Measurements from ENCODE around the gene ARFGAP3. TPM values are rescaled to one million over a fixed set of nuclear protein-coding genes. Genes with fewer than 3 reads are reported as not detected.
"Not testable (repeated sequence)": the region's sequence is repeated elsewhere in the genome, so short reads cannot be mapped to it uniquely, and the experiment has no call there.

Gene ARFGAP3
- total RNA-seq, 1 experiment from 2014 or later = 51.2 TPM

- DNase-seq (ENCODE audit: low read depth) = no peak
Observed at GRCh38 chr22:42768385-42769035, 88.6 kb downstream of the ARFGAP3 start.

- no peak for DNase-seq (ENCODE audit: low read depth)
Observed at GRCh38 chr22:42766860-42767259, 90.2 kb downstream of the ARFGAP3 start.

- no peak for DNase-seq (ENCODE audit: low read depth)
Observed at GRCh38 chr22:42764895-42765363, 92.1 kb downstream of the ARFGAP3 start.

GRCh38 chr22:42763965-42764480, 93.0 kb downstream of the ARFGAP3 start:
- DNase-seq (ENCODE audit: low read depth) = no peak

- DNase-seq (ENCODE audit: low read depth) = no peak
Observed at GRCh38 chr22:42760806-42761565, 96.1 kb downstream of the ARFGAP3 start.

GRCh38 chr22:42758931-42759629, 98.0 kb downstream of the ARFGAP3 start:
- no peak for DNase-seq (ENCODE audit: low read depth)

- peak; percentile 63 for DNase-seq (ENCODE audit: low read depth)
Observed at GRCh38 chr22:42755553-42755952, 101.5 kb downstream of the ARFGAP3 start.

GRCh38 chr22:42755121-42755520, 102.0 kb downstream of the ARFGAP3 start:
- not testable (repeated sequence) for DNase-seq (ENCODE audit: low read depth)

- DNase-seq (ENCODE audit: low read depth) = peak; percentile 46
Observed at GRCh38 chr22:42754658-42755057, 102.4 kb downstream of the ARFGAP3 start.

- no peak for DNase-seq (ENCODE audit: low read depth)
Observed at GRCh38 chr22:42752912-42753311, 104.2 kb downstream of the ARFGAP3 start.

- DNase-seq (ENCODE audit: low read depth) = no peak
Observed at GRCh38 chr22:42752230-42752746, 104.8 kb downstream of the ARFGAP3 start.

GRCh38 chr22:42750421-42750820, 106.7 kb downstream of the ARFGAP3 start:
- not testable (repeated sequence) for DNase-seq (ENCODE audit: low read depth)

GRCh38 chr22:42747701-42748513, 109.2 kb downstream of the ARFGAP3 start:
- DNase-seq (ENCODE audit: low read depth) = peak; percentile 67

Other genes starting within 250 kb of the ARFGAP3 start
- 20.7 and 23.1 TPM in 2 replicates for gene POLDIP3, start 242.4 kb downstream of the ARFGAP3 start, total RNA-seq (2014; rRNA removed; shearing (Covaris generic))
- not detected in 2 replicates for gene ATP5MGL, start 216.7 kb downstream of the ARFGAP3 start, total RNA-seq (2014; rRNA removed; shearing (Covaris generic))
- 65.2 and 65.6 TPM in 2 replicates for gene CYB5R3, start 207.9 kb downstream of the ARFGAP3 start, total RNA-seq (2014; rRNA removed; shearing (Covaris generic))
- 3.2 and 3.9 TPM in 2 replicates for gene A4GALT, start 136.4 kb downstream of the ARFGAP3 start, total RNA-seq (2014; rRNA removed; shearing (Covaris generic))
- 26.6 and 32.0 TPM in 2 replicates for gene PACSIN2, start 157.9 kb upstream of the ARFGAP3 start, total RNA-seq (2014; rRNA removed; shearing (Covaris generic))
- gene TTLL1, start 232.1 kb upstream of the ARFGAP3 start, total RNA-seq (2014; rRNA removed; shearing (Covaris generic)) = 3.7 and 5.0 TPM in 2 replicates